ENCODE data around the gene FAM13B. TPM values are rescaled to one million over a fixed set of nuclear protein-coding genes. Genes with fewer than 3 reads are reported as not detected.
"Not testable (repeated sequence)": the region's sequence is repeated elsewhere in the genome, so short reads cannot be mapped to it uniquely, and the experiment has no call there.

The FAM13B gene
- total RNA-seq, 2 donors from 2014 or later = 43.1 to 50.4 TPM

DNA sequence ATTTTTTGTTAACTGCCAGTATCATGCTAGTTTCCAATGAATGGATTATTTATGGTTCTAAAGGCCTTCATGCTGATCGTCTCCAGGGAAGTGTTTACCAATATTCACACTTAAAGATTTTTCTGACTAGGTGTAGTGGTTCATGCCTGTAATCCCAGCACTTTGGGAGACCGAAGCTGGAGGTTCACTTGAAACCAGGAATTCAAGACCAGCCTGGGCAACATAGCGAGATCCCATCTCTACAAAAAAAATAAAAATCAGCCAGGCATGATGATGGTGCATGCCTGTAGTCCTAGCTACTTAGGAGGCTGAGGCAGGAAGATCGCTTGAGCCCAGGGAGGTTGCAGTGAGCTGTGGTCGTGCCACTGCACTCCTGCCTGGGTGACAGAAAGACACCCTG lies 43.5 kb downstream of the FAM13B start:
- H3K4me1 Mint-ChIP-seq (ENCODE audit: low read depth in 2 of 2) = peaks cover 13 to 16% of the 10 kb centered on the region in 2 donors
- no peak overlapping the region for H3K4me3 Mint-ChIP-seq
- no peaks in the 10 kb centered on the region for H3K9me3 Mint-ChIP-seq
- peak overlapping the region in 1 of 2 donors; percentile 37 for H3K27ac Mint-ChIP-seq
- ATAC-seq (no peak), DNase-seq (ENCODE audit: low spot score) (no peak)
- no peaks in the 10 kb centered on the region for H3K27me3 Mint-ChIP-seq
- H3K36me3 Mint-ChIP-seq = peaks cover under 1% of the 10 kb centered on the region

DNA sequence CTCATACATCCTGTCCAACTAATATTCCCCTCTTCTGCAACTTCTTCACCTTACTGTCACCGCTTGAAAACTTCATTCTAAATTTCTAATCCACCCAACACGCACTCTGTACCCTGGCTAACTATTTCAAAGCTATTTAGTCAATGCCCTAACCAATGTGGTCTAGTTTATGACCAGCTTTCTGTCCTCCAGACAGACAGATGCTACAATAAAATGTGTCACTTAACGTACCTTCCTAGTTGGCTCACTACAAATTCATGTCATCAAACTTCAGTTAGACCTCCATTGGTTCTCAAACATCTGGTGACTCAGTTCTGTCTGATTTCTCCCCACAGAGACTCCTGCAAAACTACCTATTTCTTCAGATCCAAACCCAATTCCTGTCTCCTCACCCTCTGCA lies 57.7 kb downstream of the FAM13B start:
- Mint-ChIP-seq H3K36me3 (peaks cover 41% of the 10 kb centered on the region), H3K4me1 (ENCODE audit: low read depth in 2 of 2) (peaks cover 6 to 9% of the 10 kb centered on the region in 2 donors), H3K9me3 (no peaks in the 10 kb centered on the region), H3K27me3 (no peaks in the 10 kb centered on the region), H3K27ac (no peak overlapping the region), H3K4me3 (no peak overlapping the region)
- ATAC-seq (no peak), DNase-seq (ENCODE audit: low spot score) (no peak)

DNA sequence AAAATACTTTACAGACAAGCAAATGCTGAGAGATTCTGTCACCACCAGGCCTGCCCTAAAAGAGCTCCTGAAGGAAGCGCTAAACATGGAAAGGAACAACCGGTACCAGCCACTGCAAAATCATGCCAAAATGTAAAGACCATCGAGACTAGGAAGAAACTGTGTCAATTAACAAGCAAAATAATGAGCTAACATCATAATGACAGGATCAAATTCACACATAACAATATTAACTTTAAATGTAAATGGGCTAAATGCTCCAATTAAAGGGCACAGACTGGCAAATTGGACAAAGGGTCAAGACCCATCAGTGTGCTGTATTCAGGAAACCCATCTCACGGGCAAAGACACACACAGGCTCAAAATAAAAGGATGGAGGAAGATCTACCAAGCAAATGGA lies 62.5 kb downstream of the FAM13B start:
- not testable (repeated sequence) for H3K27me3 Mint-ChIP-seq; H3K27ac Mint-ChIP-seq; H3K4me1 Mint-ChIP-seq (ENCODE audit: low read depth in 2 of 2); H3K4me3 Mint-ChIP-seq; H3K9me3 Mint-ChIP-seq; ATAC-seq; DNase-seq (ENCODE audit: low spot score)
- H3K36me3 Mint-ChIP-seq = peaks cover 21% of the 10 kb centered on the region

GRCh38 chr5:137960819-137961218 lies 72.1 kb downstream of the FAM13B start:
- Mint-ChIP-seq H3K9me3 (no peaks in the 10 kb centered on the region), H3K27me3 (no peaks in the 10 kb centered on the region), H3K4me3 (no peak overlapping the region), H3K4me1 (ENCODE audit: low read depth in 2 of 2) (peaks cover 0 to 4% of the 10 kb centered on the region in 2 donors), H3K36me3 (peaks cover 28% of the 10 kb centered on the region), H3K27ac (peak overlapping the region in 1 of 2 donors; percentile 36)
- ATAC-seq (no peak), DNase-seq (ENCODE audit: low spot score) (no peak)

DNA sequence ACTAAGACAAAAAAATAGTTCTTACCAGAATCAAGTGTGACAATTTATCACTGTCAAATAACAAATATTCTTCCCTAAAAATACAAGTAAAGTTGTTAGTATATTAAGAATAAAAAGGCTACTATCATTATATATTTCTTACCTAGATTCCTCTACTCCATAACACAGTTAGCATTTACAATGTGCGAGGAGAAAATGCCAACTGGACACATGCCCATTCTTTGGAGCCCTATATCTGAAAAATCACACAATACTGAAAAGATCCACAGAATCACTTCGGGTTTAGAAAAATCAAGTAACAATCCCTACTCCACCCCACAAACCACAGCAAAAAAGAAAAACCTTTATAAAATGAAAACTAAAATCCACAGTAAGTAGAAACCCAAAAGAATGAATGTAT lies 72.7 kb downstream of the FAM13B start:
- DNase-seq (ENCODE audit: low spot score) = no peak
- no peaks in the 10 kb centered on the region for H3K27me3 Mint-ChIP-seq
- no peak for ATAC-seq
- H3K9me3 Mint-ChIP-seq = no peaks in the 10 kb centered on the region
- H3K4me1 Mint-ChIP-seq (ENCODE audit: low read depth in 2 of 2) = peaks cover 0 to 4% of the 10 kb centered on the region in 2 donors
- peaks cover 24% of the 10 kb centered on the region for H3K36me3 Mint-ChIP-seq
- no peak overlapping the region for H3K4me3 Mint-ChIP-seq
- no peak overlapping the region for H3K27ac Mint-ChIP-seq

DNA sequence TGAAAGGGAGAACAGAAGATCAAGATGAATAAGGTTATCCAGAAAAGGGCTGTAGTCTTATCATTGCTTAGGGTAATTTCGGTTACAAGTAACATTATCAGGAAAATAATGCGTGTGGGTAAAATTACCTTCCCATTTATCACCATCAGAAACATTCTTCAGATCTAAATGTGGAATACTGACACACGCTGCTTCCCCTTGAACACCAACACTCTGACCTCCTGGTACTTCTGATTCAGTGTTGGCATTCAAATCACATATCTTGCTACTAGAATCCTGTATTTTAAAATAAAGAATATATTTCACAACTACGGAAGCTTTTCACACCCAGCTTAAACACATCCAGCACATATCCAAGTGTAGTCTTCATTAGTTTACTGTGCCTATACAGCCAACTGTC lies 73.4 kb downstream of the FAM13B start:
- Mint-ChIP-seq H3K4me3 (no peak overlapping the region), H3K4me1 (ENCODE audit: low read depth in 2 of 2) (no peaks in the 10 kb centered on the region), H3K27me3 (no peaks in the 10 kb centered on the region), H3K9me3 (no peaks in the 10 kb centered on the region), H3K27ac (no peak overlapping the region), H3K36me3 (peaks cover 24% of the 10 kb centered on the region)
- ATAC-seq (no peak), DNase-seq (ENCODE audit: low spot score) (no peak)

DNA sequence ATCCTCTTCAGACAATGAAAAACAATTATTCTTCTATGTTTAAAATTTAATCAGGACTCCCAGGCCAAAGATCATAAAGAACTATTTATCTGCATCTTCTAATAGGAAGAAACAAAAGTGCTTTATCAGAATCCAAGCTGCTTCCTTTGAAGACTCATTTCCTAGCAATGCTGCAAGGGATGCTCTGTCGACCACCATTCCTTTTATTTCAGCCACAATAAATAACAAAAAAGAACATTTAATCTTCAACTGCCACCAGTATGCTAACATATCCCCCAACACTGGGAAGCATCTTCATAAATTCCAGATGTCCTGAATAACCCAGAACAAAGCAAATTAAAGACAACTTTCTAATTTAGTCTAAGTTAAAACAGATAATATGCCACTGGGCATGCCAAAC lies 74.9 kb downstream of the FAM13B start:
- Mint-ChIP-seq H3K27me3 (no peaks in the 10 kb centered on the region), H3K9me3 (no peaks in the 10 kb centered on the region), H3K27ac (no peak overlapping the region), H3K4me1 (ENCODE audit: low read depth in 2 of 2) (no peaks in the 10 kb centered on the region), H3K4me3 (no peak overlapping the region), H3K36me3 (peaks cover 28% of the 10 kb centered on the region)
- DNase-seq (ENCODE audit: low spot score) = no peak
- no peak for ATAC-seq

- H3K36me3 Mint-ChIP-seq = peaks cover 32% of the 10 kb centered on the region
- no peak overlapping the region for H3K27ac Mint-ChIP-seq
- H3K4me1 Mint-ChIP-seq (ENCODE audit: low read depth in 2 of 2) = peaks cover 0 to 8% of the 10 kb centered on the region in 2 donors
- DNase-seq (ENCODE audit: low spot score) (no peak), ATAC-seq (no peak)
- H3K27me3 Mint-ChIP-seq = no peaks in the 10 kb centered on the region
- H3K4me3 Mint-ChIP-seq = no peak overlapping the region
- no peaks in the 10 kb centered on the region for H3K9me3 Mint-ChIP-seq
Observed at GRCh38 chr5:137954131-137954879, 78.6 kb downstream of the FAM13B start.

DNA sequence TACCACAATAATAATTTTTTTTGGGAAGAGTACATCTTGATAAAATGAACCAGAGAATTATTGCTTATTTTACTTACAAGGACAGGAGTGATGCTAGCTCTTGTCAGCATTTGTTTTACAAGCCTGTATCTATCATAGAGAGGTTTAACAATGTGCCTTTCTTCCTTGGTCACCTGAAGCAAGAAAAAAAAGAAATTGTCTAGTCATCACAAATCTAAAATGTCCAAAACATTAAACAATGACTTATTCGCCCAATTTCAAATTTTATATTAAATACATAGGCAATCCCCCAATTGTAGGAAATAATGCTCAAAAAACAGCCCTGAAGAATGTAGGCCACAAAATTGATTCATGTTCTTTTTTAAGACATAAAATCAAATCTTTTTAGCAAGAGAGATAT lies 87.1 kb downstream of the FAM13B start:
- Mint-ChIP-seq H3K27me3 (no peaks in the 10 kb centered on the region), H3K4me3 (no peak overlapping the region), H3K4me1 (ENCODE audit: low read depth in 2 of 2) (peaks cover 4 to 8% of the 10 kb centered on the region in 2 donors), H3K27ac (no peak overlapping the region), H3K36me3 (peaks cover 42% of the 10 kb centered on the region), H3K9me3 (no peaks in the 10 kb centered on the region)
- ATAC-seq = no peak
- no peak for DNase-seq (ENCODE audit: low spot score)

DNA sequence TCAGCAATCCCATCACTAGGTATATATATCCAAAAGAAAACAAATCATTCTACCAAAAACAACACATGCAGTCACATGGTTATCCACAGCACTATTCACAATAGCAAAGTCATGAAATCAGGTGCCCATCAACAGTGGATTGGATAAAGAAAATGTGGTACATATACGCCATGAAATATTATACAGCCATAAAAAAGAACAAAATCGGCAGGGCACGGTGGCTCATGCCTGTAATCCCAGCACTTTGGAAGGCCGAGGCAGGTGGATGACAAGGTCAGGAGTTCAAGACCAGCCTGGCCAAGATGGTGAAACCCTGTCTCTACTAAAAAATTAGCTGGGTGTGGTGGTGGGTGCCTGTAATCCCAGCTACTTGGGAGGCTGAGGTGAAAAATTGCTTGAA lies 88.6 kb downstream of the FAM13B start:
- H3K27ac Mint-ChIP-seq; H3K9me3 Mint-ChIP-seq; DNase-seq (ENCODE audit: low spot score); H3K4me1 Mint-ChIP-seq (ENCODE audit: low read depth in 2 of 2); ATAC-seq; H3K4me3 Mint-ChIP-seq; H3K27me3 Mint-ChIP-seq: not testable (repeated sequence)
- peaks cover 46% of the 10 kb centered on the region for H3K36me3 Mint-ChIP-seq

- no peak for ATAC-seq
- no peaks in the 10 kb centered on the region for H3K9me3 Mint-ChIP-seq
- peaks cover 36% of the 10 kb centered on the region for H3K36me3 Mint-ChIP-seq
- peaks cover 0 to 8% of the 10 kb centered on the region in 2 donors for H3K4me1 Mint-ChIP-seq (ENCODE audit: low read depth in 2 of 2)
- no peak for DNase-seq (ENCODE audit: low spot score)
- H3K27me3 Mint-ChIP-seq = no peaks in the 10 kb centered on the region
- peak overlapping the region; percentile 38 for H3K4me3 Mint-ChIP-seq
- peak overlapping the region; percentile 39 to 63 for H3K27ac Mint-ChIP-seq
Observed at GRCh38 chr5:137939331-137939730, 93.5 kb downstream of the FAM13B start.

DNA sequence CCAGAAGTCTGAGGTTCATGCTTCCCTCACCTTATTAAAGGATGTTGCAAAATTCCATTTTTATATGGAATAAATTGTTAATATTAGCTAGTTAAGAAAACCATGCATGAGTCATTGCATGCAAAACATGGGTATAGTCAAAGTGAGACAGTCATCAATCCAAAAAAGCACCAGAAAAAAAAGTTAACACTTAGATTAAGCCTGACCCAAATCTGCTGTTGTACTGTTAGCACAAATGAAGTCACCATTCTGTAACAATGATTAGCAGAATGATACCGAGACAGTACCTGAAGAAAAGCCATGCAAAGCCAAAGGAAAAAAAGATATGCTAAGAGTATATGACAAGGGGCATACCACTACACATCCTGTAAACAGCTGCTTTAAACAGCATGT lies 94.1 kb downstream of the FAM13B start:
- H3K4me1 Mint-ChIP-seq (ENCODE audit: low read depth in 2 of 2) = peaks cover 0 to 8% of the 10 kb centered on the region in 2 donors
- peak overlapping the region; percentile 39 to 63 for H3K27ac Mint-ChIP-seq
- DNase-seq (ENCODE audit: low spot score) (no peak), ATAC-seq (peak in 1 of 2 donors; percentile 80)
- H3K36me3 Mint-ChIP-seq = peaks cover 30% of the 10 kb centered on the region
- no peaks in the 10 kb centered on the region for H3K9me3 Mint-ChIP-seq
- H3K27me3 Mint-ChIP-seq = no peaks in the 10 kb centered on the region
- peak overlapping the region; percentile 38 for H3K4me3 Mint-ChIP-seq

- Mint-ChIP-seq H3K36me3 (peaks cover 29% of the 10 kb centered on the region), H3K27ac (peak overlapping the region; percentile 39 to 63), H3K9me3 (no peaks in the 10 kb centered on the region), H3K4me3 (no peak overlapping the region), H3K4me1 (ENCODE audit: low read depth in 2 of 2) (peaks cover 0 to 8% of the 10 kb centered on the region in 2 donors), H3K27me3 (no peaks in the 10 kb centered on the region)
- DNase-seq (ENCODE audit: low spot score) = no peak
- no peak for ATAC-seq
Observed at GRCh38 chr5:137937994-137938750, 94.7 kb downstream of the FAM13B start.

- ATAC-seq (no peak), DNase-seq (ENCODE audit: low spot score) (no peak)
- Mint-ChIP-seq H3K27me3 (no peaks in the 10 kb centered on the region), H3K36me3 (peaks cover 20% of the 10 kb centered on the region), H3K9me3 (no peaks in the 10 kb centered on the region), H3K4me1 (ENCODE audit: low read depth in 2 of 2) (peaks cover 0 to 8% of the 10 kb centered on the region in 2 donors), H3K27ac (peak overlapping the region in 1 of 2 donors; percentile 15), H3K4me3 (no peak overlapping the region)
Observed at GRCh38 chr5:137935694-137936093, 97.2 kb downstream of the FAM13B start.

All from natural killer cell treated with Interleukin-12 subunit alpha and Interleukin-12 subunit beta and Interleukin-15 and Interleukin-18, amount 100 ng/mL, for 72 hours (primary cell).